ENCODE measurements around the gene KRTAP9-4.
"Not testable (repeated sequence)": the region's sequence is repeated elsewhere in the genome, so short reads cannot be mapped to it uniquely, and the experiment has no call there.

KRTAP9-4 gene, protein sequence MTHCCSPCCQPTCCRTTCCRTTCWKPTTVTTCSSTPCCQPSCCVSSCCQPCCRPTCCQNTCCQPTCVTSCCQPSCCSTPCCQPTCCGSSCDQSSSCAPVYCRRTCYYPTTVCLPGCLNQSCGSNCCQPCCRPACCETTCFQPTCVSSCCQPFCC

DNA sequence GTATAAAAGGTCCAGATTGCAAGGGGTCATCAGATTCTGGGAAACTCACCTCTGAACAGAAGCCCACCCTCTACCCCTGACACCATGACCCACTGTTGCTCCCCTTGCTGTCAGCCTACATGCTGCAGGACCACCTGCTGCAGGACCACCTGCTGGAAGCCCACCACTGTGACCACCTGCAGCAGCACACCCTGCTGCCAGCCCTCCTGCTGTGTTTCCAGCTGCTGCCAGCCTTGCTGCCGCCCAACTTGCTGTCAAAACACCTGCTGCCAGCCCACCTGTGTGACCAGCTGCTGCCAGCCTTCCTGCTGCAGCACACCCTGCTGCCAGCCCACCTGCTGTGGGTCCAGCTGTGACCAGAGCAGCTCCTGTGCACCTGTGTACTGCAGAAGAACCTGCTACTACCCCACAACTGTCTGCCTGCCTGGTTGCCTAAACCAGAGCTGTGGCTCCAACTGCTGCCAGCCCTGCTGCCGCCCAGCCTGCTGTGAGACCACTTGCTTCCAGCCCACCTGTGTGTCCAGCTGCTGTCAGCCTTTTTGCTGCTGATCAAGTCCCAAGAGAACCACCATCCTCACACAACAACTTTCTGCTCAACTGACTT is at the start of gene KRTAP9-4:
Gene KRTAP9-4 (plus strand): TSS at position 51 of the 604 bp plus-strand sequence. CDS start 34 bp downstream, at position 85.
- DNase-seq = not testable (repeated sequence)

DNA sequence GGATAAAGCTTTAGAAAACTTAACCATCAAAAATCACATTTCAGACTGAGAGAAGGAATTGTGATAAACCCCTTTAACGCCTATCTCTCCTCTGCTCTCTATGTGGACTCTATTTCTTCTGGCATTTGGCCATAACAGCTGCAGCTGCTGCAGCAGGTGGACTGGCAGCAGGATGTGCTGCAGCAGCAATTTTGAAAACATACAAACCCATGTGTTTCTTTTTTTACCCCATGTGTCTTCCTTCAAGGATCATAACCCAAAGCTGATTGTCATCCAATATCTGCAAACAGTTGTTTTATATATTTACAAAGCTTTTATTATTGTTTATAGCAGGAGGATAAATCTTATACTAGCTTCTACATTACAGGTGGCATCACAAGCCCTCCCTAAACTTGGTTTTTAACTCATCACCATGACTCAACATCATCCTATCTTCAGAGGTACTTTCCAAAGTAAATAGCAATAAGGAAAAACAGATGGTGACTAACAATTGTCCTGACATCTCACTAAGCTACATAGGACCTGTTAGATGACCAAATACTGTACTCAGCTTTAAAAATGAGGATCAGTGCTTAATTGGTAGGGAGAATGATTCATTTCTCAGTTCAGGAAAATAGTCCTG is 37.5 kb upstream of the KRTAP9-4 start:
- DNase-seq = no peak

DNA sequence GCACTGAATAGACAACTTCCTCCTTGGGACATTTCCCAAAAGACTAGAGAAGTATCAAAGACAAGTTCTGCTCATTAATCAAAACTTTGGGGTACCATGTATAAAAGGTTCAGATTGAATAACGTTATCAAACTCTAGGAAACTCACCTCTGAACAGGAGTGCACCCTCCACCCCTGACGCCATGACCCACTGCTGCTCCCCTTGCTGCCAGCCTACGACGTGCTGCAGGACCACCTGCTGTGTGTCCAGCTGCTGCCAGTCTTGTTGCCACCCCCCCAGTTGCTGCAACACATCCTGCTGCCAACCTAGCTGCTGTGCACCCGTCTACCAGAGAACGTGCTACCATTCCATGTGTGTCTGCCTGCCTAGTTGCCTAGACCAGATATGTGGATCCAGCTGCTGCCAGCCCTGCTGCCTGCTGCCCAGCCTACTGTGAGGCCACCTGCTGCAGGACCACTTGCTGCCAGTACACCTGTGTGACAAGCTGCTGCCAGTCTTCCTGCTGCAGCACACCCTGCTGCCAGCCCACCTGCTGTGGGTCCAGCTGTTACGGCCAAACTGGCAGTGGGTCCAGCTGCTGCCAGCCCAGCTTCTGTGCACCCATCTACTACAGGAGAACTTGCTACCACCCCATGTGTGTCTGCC is 36.8 kb upstream of the KRTAP9-4 start:
- DNase-seq = no peak

DNA sequence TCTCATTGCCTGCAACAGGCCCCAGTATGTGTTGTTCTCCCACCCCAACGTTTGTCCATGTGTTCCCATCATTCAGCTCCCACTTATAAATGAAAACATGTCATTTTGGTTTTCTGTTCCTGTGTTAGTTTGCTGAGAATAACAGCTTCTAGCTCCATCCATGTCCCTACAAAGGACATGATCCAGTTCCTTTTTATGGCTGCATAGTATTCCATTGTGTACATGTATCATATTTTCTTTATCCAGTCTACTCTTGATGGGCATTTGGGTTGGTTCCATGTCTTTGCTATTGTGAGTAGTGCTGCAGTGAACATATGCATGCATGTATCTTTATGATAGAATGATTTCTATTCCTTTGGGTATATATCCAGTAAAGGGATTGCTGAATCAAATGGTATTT is 33.8 kb upstream of the KRTAP9-4 start:
- DNase-seq = no peak

DNA sequence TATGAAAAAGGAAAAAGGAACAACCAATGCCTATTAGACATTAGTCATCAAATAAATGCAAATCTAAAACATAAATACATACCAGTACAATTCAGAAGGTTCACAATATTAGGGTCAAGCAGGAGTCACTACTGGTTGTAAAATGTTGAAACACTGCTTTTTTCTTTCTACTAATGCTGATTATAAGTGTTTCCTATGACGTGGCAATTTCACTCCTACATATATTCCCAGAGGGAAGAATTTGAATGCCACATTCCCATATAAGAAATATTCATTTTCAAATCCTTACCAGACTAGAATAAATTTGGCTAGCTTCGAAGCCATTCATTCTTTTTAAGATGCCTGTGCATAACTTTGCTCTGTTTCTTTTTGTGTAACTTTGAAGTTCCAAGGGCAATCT is 25.7 kb upstream of the KRTAP9-4 start:
- no peak for DNase-seq

DNA sequence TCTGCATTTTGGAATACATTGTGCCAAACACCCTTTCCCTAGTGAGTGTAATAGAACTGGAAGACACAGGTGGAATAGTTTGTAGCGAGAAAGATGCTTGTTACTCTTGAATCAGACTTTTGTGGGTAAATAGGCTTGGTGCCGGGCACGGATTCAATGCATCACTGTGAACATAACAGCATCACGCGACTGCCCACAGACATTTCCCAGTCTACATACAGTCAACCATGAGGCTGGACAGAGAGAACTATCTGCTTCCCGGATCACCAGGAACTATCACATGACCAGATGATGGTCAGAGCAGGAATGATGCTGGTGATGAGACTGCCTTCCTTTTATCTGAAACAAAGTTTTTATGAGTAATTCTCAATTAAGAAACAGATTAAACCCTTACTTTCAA is 23.4 kb upstream of the KRTAP9-4 start:
- no peak for DNase-seq

DNA sequence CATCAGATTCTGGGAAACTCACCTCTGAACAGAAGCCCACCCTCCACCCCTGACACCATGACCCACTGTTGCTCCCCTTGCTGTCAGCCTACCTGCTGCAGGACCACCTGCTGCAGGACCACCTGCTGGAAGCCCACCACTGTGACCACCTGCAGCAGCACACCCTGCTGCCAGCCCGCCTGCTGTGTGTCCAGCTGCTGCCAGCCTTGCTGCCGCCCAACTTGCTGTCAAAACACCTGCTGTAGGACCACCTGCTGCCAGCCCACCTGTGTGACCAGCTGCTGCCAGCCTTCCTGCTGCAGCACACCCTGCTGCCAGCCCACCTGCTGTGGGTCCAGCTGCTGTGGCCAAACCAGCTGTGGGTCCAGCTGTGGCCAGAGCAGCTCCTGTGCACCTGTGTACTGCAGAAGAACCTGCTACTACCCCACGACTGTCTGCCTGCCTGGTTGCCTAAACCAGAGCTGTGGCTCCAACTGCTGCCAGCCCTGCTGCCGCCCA is 22.8 kb upstream of the KRTAP9-4 start, which contains the start of gene KRTAP9-2:
Gene KRTAP9-2 (plus strand): TSS at position 51 of the 498 bp plus-strand sequence. CDS start 7 bp downstream, at position 58.
- not testable (repeated sequence) for DNase-seq

DNA sequence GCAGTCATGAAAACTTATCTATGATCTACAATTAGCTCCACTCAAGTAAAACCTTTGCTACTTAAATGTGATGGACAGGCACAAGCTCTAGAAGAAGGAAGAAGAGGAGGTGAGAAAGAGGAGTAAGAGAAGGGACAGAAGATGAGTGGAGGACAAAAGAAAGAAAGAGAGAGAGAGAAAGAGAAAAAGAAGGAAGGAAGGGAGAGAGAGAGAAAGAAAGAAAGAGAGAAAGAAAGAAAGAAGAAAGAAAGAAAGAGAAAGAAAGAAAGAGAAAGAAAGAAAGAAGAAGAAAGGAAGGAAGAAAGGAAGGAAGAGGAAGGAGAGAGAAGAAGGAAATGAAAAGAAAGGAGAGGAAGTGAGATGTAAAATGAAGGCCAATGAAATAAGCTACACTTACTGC is 19.4 kb upstream of the KRTAP9-4 start:
- no peak for DNase-seq

DNA sequence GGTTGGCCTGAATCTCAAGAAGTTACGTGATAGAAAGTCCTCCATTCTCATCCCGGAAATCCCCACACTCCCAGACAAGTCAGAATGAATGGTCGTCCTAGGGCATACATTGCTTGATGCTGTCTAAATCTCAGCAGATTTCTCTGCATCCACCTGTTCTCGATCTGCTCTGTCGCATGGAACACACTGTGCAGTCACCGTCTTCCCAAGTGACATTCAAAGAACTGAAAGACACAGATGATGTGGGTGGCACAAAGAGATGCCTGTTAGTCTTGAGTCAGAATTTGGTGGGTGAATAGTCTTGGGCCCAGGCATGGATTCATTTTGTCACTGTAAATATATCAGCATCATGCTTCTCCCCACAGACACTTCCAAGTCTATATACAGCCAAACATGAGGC is 17.8 kb upstream of the KRTAP9-4 start:
- no peak for DNase-seq

DNA sequence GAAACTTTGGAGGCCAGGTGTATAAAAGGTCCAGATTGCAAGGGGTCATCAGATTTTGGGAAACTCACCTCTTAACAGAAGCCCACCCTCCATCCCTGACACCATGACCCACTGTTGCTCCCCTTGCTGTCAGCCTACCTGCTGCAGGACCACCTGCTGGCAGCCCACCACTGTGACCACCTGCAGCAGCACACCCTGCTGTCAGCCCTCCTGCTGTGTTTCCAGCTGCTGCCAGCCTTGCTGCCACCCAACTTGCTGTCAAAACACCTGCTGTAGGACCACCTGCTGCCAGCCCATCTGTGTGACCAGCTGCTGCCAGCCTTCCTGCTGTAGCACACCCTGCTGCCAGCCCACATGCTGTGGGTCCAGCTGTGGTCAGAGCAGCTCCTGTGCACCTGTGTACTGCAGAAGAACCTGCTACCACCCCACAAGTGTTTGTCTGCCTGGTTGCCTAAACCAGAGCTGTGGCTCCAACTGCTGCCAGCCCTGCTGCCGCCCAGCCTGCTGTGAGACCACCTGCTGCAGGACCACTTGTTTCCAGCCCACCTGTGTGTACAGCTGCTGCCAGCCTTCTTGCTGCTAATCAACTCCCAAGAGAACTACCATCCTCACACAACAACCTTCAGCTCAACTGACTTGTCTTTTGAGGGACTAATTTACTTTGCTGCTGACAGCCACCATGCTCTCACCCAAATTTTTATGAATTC is 16.9 kb upstream of the KRTAP9-4 start, which contains the start of gene KRTAP9-3:
Gene KRTAP9-3 (plus strand): TSS at position 51 of the 707 bp plus-strand sequence. CDS start 53 bp downstream, at position 104.
- DNase-seq = not testable (repeated sequence)

DNA sequence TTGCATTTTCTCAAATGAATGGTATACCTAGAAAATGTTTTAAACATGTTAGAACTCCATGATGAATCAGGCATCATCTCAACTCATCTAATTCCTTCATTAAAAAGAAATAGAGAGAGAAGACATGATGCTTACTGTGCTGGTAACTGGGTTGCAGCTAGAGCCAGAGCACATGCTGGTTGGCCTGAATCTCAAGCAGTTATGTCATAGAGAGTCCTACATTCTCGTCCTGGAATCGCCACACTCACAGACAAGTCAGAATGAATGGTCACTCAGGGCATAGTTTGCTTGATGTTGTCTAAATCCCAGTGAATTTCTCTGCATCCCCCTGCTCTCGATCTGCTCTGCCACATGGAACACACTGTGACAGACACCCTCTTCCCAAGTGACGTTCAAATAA is 12.4 kb upstream of the KRTAP9-4 start:
- not testable (repeated sequence) for DNase-seq

DNA sequence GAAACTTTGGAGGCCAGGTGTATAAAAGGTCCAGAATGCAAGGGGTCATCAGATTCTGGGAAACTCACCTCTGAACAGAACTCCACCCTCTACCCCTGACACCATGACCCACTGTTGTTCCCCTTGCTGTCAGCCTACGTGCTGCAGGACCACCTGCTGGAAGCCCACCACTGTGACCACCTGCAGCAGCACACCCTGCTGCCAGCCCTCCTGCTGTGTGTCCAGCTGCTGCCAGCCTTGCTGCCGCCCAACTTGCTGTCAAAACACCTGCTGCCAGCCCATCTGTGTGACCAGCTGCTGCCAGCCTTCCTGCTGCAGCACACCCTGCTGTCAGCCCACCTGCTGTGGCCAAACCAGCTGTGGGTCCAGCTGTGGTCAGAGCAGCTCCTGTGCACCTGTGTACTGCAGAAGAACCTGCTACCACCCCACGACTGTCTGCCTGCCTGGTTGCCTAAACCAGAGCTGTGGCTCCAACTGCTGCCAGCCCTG is 11.5 kb upstream of the KRTAP9-4 start, which contains the start of gene KRTAP9-8:
Gene KRTAP9-8 (plus strand): TSS at position 51 of the 489 bp plus-strand sequence. CDS start 53 bp downstream, at position 104.
- DNase-seq = not testable (repeated sequence)

DNA sequence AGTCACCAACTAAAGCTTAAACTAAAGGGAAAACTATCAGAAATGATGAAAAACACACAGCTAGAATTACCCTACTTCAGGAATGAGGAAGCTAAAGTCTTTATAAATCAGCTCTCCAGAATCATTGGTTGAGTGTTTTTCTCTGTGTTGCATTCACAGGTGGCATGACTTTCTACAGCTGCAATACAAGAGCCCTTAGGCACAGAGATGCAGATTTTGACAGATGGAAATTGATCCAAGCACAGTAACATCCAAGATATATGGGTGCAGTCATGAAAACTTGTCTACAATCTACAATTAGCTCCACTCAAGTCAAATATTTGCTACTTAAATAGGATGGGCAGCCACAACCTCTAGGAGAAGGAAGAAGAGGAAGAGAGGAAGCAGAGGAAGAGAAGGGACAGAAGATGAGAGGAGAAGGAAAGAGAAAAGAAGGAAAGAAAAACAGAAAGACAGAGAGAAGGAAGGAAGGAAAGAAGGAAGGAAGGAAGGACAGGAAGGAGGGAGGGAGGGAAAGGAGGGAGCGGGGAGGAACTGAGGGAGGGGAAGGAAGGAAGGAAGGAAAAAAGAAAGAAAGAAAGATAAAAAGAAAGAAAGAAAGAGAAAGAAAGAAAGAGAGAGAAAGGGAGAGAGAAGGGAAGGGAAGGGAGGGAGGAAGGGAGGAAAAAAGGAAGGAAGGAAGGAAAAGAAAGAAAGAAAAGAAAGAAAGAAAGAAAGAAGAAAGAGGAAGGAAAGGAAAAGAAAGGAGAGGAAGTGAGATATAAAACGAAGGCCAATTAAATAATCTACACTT is 2.3 kb upstream of the KRTAP9-4 start:
- DNase-seq = not testable (repeated sequence)

DNA sequence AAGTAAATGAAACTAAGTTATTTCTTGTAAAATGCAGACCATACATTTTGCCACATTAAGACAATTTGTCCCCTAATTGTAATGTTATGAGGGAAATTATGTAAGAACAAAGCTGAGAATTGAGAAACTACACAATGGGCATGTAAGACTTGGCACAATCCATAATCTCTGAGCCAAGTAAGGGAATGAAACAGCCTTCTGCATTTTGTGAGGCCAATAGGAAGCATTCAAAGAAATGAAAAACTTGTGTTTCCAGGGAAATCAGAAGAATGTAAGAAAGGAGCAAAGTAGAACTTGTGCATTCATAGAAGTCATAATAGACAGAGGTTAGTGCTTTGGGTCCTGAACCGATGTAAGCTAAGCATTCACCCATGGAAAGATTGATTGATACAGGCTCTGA is 1.8 kb downstream of the KRTAP9-4 start:
- no peak for DNase-seq

DNA sequence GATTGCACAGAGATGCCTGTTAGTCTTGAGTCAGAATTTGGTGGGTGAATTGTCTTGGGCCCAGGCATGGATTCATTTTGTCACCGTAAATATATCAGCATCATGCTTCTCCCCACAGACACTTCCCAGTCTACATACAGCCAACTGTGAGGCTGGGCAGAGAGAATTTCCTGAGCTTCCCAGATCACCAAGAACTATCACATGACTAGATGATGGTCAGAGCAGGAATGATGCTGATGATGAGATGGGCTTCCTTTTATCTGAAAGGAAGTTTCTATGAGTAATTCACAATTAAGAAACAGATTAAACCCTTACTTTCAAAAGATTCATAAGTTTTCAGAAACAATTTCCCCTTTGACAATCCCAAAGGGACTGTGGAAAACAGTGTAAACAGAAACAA is 5.4 kb downstream of the KRTAP9-4 start:
- no peak for DNase-seq

DNA sequence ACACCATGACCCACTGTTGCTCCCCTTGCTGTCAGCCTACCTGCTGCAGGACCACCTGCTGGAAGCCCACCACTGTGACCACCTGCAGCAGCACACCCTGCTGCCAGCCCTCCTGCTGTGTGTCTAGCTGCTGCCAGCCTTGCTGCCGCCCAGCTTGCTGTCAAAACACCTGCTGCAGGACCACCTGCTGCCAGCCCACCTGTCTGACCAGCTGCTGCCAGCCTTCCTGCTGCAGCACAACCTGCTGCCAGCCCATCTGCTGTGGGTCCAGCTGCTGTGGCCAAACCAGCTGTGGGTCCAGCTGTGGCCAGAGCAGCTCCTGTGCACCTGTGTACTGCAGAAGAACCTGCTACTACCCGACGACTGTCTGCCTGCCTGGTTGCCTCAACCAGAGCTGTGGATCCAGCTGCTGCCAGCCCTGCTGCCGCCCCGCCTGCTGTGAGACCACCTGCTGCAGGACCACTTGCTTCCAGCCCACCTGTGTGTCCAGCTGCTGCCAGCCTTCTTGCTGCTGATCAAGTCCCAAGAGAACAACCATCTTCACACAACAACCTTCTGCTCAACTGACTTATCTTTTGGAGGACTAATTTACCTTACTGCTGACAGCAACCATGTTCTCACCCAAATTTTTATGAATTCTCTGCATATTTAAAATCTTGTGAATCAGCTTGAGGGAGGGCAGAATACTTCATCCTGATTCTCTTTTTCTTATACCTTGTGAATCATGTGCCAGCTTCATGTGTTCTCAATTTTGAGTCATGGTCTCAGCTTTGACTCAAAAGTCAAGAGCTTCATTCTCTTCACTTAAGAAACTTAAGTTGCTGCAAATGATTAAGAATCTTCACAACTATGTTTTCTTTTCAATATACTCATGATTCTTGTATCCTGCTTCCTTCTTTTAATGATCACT is 6.1 kb downstream of the KRTAP9-4 start, which contains the start of gene KRTAP9-9:
Gene KRTAP9-9 (plus strand): TSS at position 4 of the 910 bp plus-strand sequence.
- not testable (repeated sequence) for DNase-seq

DNA sequence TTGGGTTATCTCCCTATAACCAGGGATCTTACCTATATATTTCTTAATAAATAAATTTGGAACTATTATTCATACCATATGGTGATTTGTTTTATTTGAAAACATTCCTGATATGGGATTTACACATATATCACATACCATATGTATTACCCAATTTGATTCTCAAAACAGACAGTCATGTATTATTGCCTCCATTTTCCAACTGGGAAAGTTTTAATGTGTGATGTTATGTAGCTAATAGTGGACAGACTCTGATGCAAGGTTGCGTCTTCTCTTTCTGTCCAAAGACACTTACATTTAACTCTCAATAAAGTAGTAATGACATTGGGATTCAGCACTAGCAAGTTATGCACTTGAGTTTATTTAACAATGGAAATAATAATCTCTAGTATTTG is 6.8 kb downstream of the KRTAP9-4 start:
- DNase-seq = no peak

DNA sequence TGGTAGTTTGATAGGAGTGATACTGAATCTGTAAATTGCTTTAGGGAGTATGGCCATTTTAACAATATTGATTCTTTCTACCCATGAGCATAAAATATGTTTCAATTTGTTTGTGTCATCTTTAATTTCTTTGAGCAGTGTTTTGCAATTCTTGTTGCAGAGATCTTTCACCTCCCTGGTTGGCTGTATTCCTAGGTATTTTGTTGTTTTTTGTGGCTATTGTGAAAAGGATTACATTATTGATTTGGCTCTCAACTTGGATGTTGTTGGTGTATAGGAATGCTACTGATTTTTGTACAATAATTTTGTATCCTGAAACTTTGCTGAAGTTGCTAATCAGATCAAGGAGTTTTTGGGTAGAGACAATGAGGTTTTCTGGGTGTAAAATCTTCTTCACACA is 8.9 kb downstream of the KRTAP9-4 start:
- DNase-seq = no peak

DNA sequence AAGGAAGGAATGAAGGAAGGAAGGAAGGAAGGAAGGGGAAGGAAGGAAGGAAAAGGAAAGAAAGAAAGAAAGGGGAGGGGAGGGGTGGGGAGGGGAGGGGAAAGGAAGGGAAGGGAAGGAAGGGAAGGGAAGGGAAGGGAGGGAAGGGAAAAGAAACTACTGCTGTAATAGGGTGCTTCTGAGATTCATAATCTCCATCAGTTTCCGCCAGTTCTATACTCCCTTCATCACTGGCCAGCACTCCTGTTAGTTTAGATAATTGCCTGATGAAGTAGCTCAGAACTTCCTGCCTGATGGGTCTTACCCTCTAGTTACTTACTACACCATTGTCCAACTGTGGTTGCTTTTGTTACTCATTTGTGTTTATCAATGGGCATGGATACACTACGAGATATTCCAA is 13.7 kb downstream of the KRTAP9-4 start:
- no peak for DNase-seq

DNA sequence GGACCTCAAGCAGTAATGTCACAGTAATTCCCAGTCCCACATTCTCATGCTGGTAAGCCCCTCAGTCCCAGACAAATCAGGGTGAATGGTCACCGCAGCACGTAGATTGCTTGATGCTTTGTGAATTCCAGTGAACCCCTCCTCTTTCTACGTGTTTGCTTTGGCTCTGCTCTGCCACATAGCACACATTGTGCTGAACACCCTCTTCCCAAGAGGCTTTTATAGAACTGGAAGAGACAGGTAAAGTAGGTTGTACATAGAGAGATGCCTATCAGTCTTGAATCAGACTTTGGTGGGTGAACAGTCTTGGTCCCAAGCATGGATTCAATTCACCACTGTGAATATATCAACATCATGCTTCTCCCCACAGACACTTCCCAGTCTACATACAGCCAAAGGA is 15.1 kb downstream of the KRTAP9-4 start:
- no peak for DNase-seq
